Neuronal stem cell (in vitro differentiated cells): ENCODE results near the gene IL1RAP.

Source experiments
- DNase-seq: peaks from one replicate; pipeline ENCODE4 v3.0.0-alpha.2; 2013; ENCODE audit warnings: low spot score
- H2AFZ ChIP-seq: one replicate; pipeline ENCODE4 v1.6.1; 2013; ENCODE audit warnings: mild to moderate bottlenecking, low read length, inconsistent platforms
- H2AK5ac ChIP-seq: 2 replicates; pipeline ENCODE4 v1.6.1; 2013; ENCODE audit warnings: low read depth, mild to moderate bottlenecking, inconsistent platforms, low read length, moderate library complexity, mixed read lengths
- H2BK120ac ChIP-seq: 2 replicates; pipeline ENCODE4 v1.6.1; 2013; ENCODE audit warnings: low read depth, mild to moderate bottlenecking, inconsistent platforms, low read length, moderate library complexity, mixed read lengths
- H2BK12ac ChIP-seq: one replicate; pipeline ENCODE4 v1.6.1; 2013; ENCODE audit warnings: low read length, inconsistent platforms
- H2BK15ac ChIP-seq: 2 replicates; pipeline ENCODE4 v1.6.1; 2013; ENCODE audit warnings: mild to moderate bottlenecking, low read length, inconsistent platforms, mixed read lengths
- H2BK5ac ChIP-seq: one replicate; pipeline ENCODE4 v1.6.1; 2013; ENCODE audit warnings: inconsistent platforms, mild to moderate bottlenecking, low read length, moderate library complexity
- H3K14ac ChIP-seq: one replicate; pipeline ENCODE4 v1.6.1; 2013; ENCODE audit warnings: low read length, inconsistent platforms
- H3K18ac ChIP-seq: 2 replicates; pipeline ENCODE4 v1.6.1; 2013; ENCODE audit warnings: low read length, inconsistent platforms
- H3K23ac ChIP-seq: 2 replicates; pipeline ENCODE4 v1.6.1; 2013; ENCODE audit warnings: low read depth, mild to moderate bottlenecking, mixed read lengths, low read length, inconsistent platforms; ENCODE audit not compliant: poor library complexity
- H3K27ac ChIP-seq: replicated peaks from 3 replicates; pipeline ENCODE4 v1.5.1; 2013; ENCODE audit warnings: low read length, inconsistent platforms
- H3K27me3 ChIP-seq, 3 experiments: 2 replicates each; pipeline ENCODE4 v1.6.1; 2013; ENCODE audit warnings: low read length in 3 of 3, mild to moderate bottlenecking in 2 of 3, inconsistent platforms in 1 of 3, low read depth in 1 of 3, mixed read lengths in 1 of 3, moderate library complexity in 1 of 3; ENCODE audit not compliant: control insufficient read depth in 3 of 3, insufficient read depth in 3 of 3
- H3K36me3 ChIP-seq, 2 donors: replicated peaks in 1 of 2; 2 replicates each; pipeline ENCODE4 v1.6.1; 2013; ENCODE audit warnings: low read length in 2 of 2; ENCODE audit not compliant: control insufficient read depth in 2 of 2, insufficient read depth in 2 of 2
- H3K4ac ChIP-seq: 2 replicates; pipeline ENCODE4 v1.6.1; 2013; ENCODE audit warnings: inconsistent platforms, mild to moderate bottlenecking, low read length, moderate library complexity
- H3K4me1 ChIP-seq, 2 donors: 1 replicate in 1 of 2; 2 replicates in 1 of 2; pipeline ENCODE4 v1.6.1; 2013; ENCODE audit warnings: low read length in 2 of 2, low read depth in 1 of 2; ENCODE audit not compliant: control insufficient read depth in 2 of 2, insufficient read depth in 1 of 2
- H3K4me2 ChIP-seq: one replicate; pipeline ENCODE4 v1.6.1; 2013; ENCODE audit warnings: mild to moderate bottlenecking, low read length, inconsistent platforms; ENCODE audit not compliant: insufficient read depth, poor library complexity, severe bottlenecking
- H3K4me3 ChIP-seq, 2 donors: 2 replicates each; pipeline ENCODE4 v1.5.1; 2013; ENCODE audit warnings: low read length in 2 of 2, mild to moderate bottlenecking in 2 of 2, inconsistent platforms in 1 of 2, moderate library complexity in 1 of 2
- H3K79me1 ChIP-seq: one replicate; pipeline ENCODE4 v1.6.1; 2013; ENCODE audit warnings: low read depth, mild to moderate bottlenecking, inconsistent platforms, low read length, moderate library complexity
- H3K9ac ChIP-seq: one replicate; pipeline ENCODE4 v1.6.1; 2013; ENCODE audit warnings: mild to moderate bottlenecking, low read depth, low read length, inconsistent platforms; ENCODE audit not compliant: poor library complexity
- H3K9me3 ChIP-seq, 2 donors: replicated peaks in 1 of 2; 2 replicates each; pipeline versions ENCODE3 to v1.6.1; 2013; ENCODE audit warnings: low read length in 2 of 2, mild to moderate bottlenecking in 2 of 2, inconsistent platforms in 1 of 2, low read depth in 1 of 2, mixed read lengths in 1 of 2, moderate library complexity in 1 of 2; ENCODE audit not compliant: control insufficient read depth in 2 of 2, insufficient read depth in 1 of 2
- H4K8ac ChIP-seq: one replicate; pipeline ENCODE4 v1.6.1; 2013; ENCODE audit warnings: low read depth, mild to moderate bottlenecking, inconsistent platforms, low read length, moderate library complexity
- H4K91ac ChIP-seq: one replicate; pipeline ENCODE4 v1.6.1; 2013; ENCODE audit warnings: low read length, low read depth, mild to moderate bottlenecking, inconsistent platforms; ENCODE audit not compliant: poor library complexity
- WGBS, 2 donors: extraction: QIAGEN DNeasy Blood & Tissue Kit; methylation state at CpG; one replicate each; pipeline ENCODE4 v1.1.7; 2013; ENCODE audit warnings: missing lambda C conversion rate in 2 of 2, mixed read lengths in 1 of 2; ENCODE audit not compliant: insufficient read length in 2 of 2, insufficient replicate concordance in 1 of 2; ENCODE audit errors: extremely low coverage in 2 of 2; 5-methylcytosine and 5-hydroxymethylcytosine counted together

Gene IL1RAP

GRCh38 chr3:190631295-190631694, 117.4 kb downstream of the IL1RAP start:
- DNase-seq = no peak
- no peak overlapping the region for H2BK12ac ChIP-seq
- no peak overlapping the region for H3K27ac ChIP-seq
- H4K8ac ChIP-seq = no peak overlapping the region
- H3K4me1 ChIP-seq = no peaks in the 10 kb centered on the region
- H3K4ac ChIP-seq = no peak overlapping the region
- H2AFZ ChIP-seq = no peak overlapping the region
- H3K36me3 ChIP-seq = no peaks in the 10 kb centered on the region
- H4K91ac ChIP-seq = no peak overlapping the region
- no peak overlapping the region for H3K9ac ChIP-seq
- H2BK15ac ChIP-seq = no peak overlapping the region
- no peak overlapping the region for H3K4me2 ChIP-seq
- H3K9me3 ChIP-seq = no peaks in the 10 kb centered on the region
- no peak overlapping the region for H3K14ac ChIP-seq
- H3K18ac ChIP-seq = no peak overlapping the region
- no peaks in the 10 kb centered on the region for H3K27me3 ChIP-seq
- no peaks in the 10 kb centered on the region for H3K79me1 ChIP-seq
- H3K23ac ChIP-seq = no peak overlapping the region
- no CpG with 5 or more reads among the region's 2 CpGs for WGBS, 2 donors
- no peak overlapping the region for H2BK120ac ChIP-seq
- no peak overlapping the region for H2BK5ac ChIP-seq
- no peak overlapping the region for H3K4me3 ChIP-seq
- H2AK5ac ChIP-seq = no peak overlapping the region

GRCh38 chr3:190641564-190641963, 127.7 kb downstream of the IL1RAP start:
- Histone ChIP-seq H3K27me3 (no peaks in the 10 kb centered on the region), H3K4me3 (no peak overlapping the region), H3K9ac (no peak overlapping the region), H3K9me3 (no peaks in the 10 kb centered on the region), H3K23ac (no peak overlapping the region), H3K4me1 (no peaks in the 10 kb centered on the region), H2BK120ac (no peak overlapping the region), H3K36me3 (no peaks in the 10 kb centered on the region), H4K91ac (no peak overlapping the region), H2BK15ac (no peak overlapping the region), H2AFZ (no peak overlapping the region), H3K14ac (no peak overlapping the region), H2BK5ac (no peak overlapping the region), H3K79me1 (no peaks in the 10 kb centered on the region), H3K4ac (no peak overlapping the region), H2BK12ac (no peak overlapping the region), H3K27ac (no peak overlapping the region), H3K18ac (no peak overlapping the region), H2AK5ac (no peak overlapping the region), H4K8ac (no peak overlapping the region), H3K4me2 (no peak overlapping the region)
- no CpG with 5 or more reads among the region's 3 CpGs for WGBS, 2 donors
- DNase-seq = no peak

- no peak overlapping the region for H4K91ac ChIP-seq
- no peak overlapping the region for H3K27ac ChIP-seq
- H2BK120ac ChIP-seq = no peak overlapping the region
- no peak overlapping the region for H3K14ac ChIP-seq
- H2BK15ac ChIP-seq = no peak overlapping the region
- H3K4me2 ChIP-seq = no peak overlapping the region
- H3K79me1 ChIP-seq = no peaks in the 10 kb centered on the region
- H3K4ac ChIP-seq = no peak overlapping the region
- H3K9ac ChIP-seq = no peak overlapping the region
- H2AFZ ChIP-seq = no peak overlapping the region
- H3K36me3 ChIP-seq = no peaks in the 10 kb centered on the region
- H2BK5ac ChIP-seq = no peak overlapping the region
- H3K9me3 ChIP-seq = no peaks in the 10 kb centered on the region
- no peaks in the 10 kb centered on the region for H3K4me1 ChIP-seq
- no peak overlapping the region for H4K8ac ChIP-seq
- no peak overlapping the region for H3K4me3 ChIP-seq
- no peaks in the 10 kb centered on the region for H3K27me3 ChIP-seq
- DNase-seq = no peak
- no peak overlapping the region for H2BK12ac ChIP-seq
- WGBS, 2 donors = no CpG with 5 or more reads among the region's 6 CpGs
- no peak overlapping the region for H3K23ac ChIP-seq
- H3K18ac ChIP-seq = no peak overlapping the region
- H2AK5ac ChIP-seq = no peak overlapping the region
Observed at GRCh38 chr3:190642016-190642415, 128.1 kb downstream of the IL1RAP start.

GRCh38 chr3:190644035-190644434, 130.2 kb downstream of the IL1RAP start:
- no peak overlapping the region for H2BK15ac ChIP-seq
- H3K79me1 ChIP-seq = no peaks in the 10 kb centered on the region
- H3K23ac ChIP-seq = no peak overlapping the region
- H2AFZ ChIP-seq = no peak overlapping the region
- H2BK5ac ChIP-seq = no peak overlapping the region
- no peaks in the 10 kb centered on the region for H3K4me1 ChIP-seq
- H2AK5ac ChIP-seq = no peak overlapping the region
- H3K36me3 ChIP-seq = no peaks in the 10 kb centered on the region
- H2BK12ac ChIP-seq = no peak overlapping the region
- no peak overlapping the region for H3K4me3 ChIP-seq
- no CpG with 5 or more reads among the region's 2 CpGs for WGBS, 2 donors
- no peaks in the 10 kb centered on the region for H3K27me3 ChIP-seq
- no peak overlapping the region for H3K14ac ChIP-seq
- H4K8ac ChIP-seq = no peak overlapping the region
- H3K18ac ChIP-seq = no peak overlapping the region
- no peak overlapping the region for H3K27ac ChIP-seq
- no peak overlapping the region for H2BK120ac ChIP-seq
- no peaks in the 10 kb centered on the region for H3K9me3 ChIP-seq
- H3K9ac ChIP-seq = no peak overlapping the region
- H4K91ac ChIP-seq = no peak overlapping the region
- no peak overlapping the region for H3K4me2 ChIP-seq
- no peak for DNase-seq
- H3K4ac ChIP-seq = no peak overlapping the region
